Measurements from ENCODE around the gene SIX4. TPM values are rescaled to one million over a fixed set of nuclear protein-coding genes. Genes with fewer than 3 reads are reported as not detected.

The SIX4 gene
- total RNA-seq, 1 donor from 2014 or later = 4.4 TPM

DNA sequence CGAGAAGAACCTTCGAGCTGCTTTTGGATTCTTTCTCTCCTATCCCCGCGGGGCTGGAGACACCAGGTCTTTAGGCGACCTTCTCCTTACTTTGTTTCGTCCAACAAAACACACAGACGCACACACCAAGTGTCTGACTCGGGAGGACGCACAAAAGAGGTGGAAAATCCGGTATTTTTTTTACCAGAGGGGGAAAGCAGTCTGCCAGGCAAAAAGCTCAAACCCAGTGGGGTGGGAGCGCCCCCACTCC is 2.1 kb downstream of the SIX4 start:
- DNase-seq = no peak

DNA sequence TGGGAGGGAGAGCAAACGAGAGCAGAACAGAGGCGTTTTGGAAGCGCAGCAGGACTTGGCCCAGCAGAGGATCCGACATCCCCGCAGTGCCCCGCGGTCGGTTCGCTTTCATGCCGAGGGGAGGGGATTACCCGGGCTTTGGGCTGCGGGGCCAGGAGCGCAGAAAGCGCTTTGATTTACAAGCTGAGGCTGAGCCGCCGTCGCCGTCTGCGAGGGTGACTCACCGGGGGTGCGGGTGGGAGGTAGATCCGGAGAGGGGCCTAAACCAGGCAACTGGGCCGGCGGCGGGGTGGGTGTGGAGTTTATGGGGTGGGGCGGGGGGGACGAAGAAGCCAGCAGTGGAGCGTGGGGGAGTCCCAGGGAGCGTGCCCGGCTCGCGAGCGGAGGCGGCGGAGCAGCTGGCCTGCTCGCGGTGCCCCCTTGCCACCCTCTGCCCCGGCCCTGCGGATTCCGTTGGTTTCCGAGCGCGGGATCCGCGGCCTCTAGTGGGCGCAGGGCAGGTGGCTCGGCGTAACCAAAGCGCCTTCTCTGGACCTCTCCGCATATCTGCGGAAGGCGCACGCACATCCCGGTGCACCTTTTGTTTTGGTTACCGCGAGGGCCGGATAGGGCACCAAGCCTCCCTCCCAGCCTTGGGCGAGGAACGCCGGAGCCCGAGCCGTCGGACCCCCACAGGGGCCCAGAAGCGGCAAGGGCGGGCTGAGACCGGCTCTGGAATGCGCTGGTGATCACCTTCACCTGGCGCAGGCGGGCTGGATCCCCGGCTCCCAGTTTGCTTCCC is 2.6 kb downstream of the SIX4 start:
- DNase-seq = no peak

DNA sequence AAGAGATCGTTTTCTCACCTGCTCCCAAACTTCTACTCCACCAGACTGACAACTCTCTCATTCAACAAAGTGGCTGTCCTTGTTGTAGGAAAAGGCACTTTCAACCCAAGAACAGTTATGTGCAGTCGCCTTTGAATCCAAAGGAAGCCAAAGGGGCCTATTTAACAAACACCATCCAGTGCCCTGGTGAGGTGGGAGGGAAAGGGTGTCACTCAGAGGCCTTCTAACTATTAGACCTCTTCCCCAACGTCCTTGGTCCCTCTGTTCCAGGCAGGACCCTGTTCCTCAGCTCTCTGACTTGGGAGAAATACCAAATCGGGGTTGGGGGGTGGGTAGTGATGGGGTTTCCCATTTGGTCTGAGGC is 3.2 kb downstream of the SIX4 start:
- DNase-seq = no peak

DNA sequence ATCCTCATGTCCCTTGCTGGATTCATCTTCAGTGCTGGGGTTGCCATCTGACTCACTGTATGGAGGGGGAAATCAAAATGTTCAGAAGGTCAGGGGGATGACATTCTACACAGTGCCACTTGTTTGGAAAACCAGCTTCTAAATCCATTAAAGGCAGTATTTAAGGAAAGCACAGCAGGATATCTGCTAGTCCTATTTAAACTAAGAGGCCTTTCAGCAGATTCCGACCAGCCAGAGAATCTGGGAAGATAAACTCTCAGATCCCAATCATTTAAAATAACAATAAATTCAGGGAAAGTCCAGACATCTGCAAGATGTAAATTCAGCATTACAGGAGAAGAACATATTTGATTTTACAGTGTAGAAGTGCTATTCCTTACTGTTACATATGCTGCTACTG is 3.8 kb downstream of the SIX4 start:
- no peak for DNase-seq

DNA sequence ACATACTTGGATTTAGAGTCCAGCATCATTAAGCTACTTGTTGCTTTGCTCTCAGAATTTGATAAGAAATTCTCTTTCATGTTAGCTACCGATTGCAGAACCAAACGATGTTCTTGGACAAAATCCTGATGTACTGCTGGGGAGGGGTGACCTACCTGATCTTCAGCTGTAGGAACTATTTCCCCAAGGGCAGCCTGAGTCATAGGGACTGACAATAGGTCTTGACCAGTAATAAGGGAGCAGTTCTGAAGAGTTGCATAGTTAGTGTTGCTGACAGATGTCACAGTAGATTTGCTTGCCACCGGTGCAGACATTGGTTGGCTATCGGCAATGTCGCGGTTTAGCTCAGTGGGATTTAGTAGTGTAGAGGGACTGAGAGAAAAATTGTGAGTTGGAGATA is 10.6 kb downstream of the SIX4 start:
- DNase-seq = no peak

DNA sequence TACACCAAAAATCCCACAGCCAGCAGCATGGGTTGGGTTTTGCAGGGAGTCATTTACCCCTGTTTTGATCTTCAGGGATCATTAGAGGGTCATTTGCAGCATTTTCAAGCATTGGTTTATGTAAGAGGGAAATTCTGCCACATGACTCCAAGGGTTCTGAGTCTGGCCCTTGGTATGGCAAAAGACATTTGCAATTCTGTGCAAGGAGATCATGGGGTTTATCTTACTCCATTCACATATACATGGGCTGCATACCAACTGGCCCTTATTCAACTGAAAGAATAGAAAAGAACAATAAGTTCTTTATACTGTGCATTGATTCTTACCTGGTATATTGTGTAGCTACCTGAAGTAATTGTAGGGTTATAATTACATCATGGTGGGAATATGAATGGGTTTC is 13.7 kb downstream of the SIX4 start:
- DNase-seq = no peak

DNA sequence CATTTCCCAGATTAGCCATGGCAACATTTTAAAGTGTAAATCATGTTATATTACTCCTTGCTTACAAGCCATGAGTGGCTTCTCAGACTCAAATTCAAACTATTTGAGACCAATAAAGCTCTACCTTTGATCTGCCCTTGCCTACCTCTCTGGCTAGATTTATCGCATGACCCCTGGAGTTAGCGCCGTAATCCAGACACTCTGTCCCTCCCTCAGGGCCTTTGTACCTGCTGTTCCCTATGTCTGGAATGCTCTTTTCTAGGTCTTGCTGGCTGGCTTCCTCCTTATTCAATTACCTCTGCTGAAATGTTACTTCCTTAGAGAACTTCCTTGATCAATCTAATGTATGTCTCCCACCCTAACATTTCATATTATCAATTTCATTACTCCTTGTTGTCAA is 16.3 kb downstream of the SIX4 start:
- no peak for DNase-seq

DNA sequence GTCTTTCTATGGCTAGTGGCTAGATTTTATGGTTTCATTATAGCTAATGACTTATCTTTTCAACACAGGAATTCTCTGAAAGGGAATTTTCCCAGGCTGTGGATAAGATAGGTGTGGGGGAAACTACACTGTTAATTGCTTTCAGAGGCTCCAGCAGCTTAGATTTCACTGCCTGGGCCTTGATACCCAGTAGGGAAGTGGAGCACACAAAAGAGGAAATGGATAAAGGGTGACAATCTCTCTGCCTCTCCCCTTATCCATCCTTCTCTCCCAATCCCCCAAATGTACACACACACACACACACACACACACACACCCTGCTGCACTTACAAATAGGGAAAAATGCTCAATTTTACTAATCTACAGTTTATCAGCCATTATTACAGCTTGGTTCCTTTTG is 19.1 kb downstream of the SIX4 start:
- no peak for DNase-seq

DNA sequence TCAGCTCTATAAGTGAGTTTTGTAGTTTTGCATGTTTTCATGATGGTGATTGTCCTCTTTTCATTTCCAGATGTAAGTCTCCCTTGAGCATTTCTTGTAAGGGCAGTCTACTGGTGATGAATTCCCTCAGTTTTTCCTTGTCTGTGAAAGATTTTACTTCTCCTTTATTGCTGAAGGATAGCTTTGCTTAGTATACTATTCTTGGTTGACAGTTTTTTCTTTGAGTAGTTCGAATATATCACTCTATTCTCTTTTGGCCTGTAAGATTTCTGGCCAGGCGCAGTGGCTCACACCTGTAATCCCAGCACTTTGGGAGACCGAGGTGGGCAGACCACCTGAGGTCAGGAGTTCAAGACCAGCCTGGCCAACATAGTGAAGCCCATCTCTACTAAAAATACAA is 23.6 kb downstream of the SIX4 start:
- DNase-seq = no peak

DNA sequence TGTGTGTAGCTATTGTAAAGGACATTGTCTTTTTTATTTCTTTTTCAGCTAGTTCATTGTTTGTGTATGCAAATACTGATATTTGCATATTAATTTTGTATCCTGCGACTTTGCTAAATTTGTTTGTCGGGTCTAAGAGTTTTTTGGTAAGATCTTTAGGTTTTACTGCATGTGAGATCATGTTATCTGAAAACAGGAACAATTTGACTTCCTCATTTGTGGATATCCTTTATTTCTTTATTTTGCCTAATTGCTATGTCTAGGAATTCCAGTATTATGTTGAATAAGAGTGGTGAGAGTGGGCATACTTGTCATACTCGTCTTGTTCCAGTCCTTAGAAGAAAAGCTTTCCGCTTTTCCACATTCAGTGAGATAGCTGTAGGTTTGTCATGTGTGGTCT is 28.8 kb downstream of the SIX4 start:
- DNase-seq = no peak

DNA sequence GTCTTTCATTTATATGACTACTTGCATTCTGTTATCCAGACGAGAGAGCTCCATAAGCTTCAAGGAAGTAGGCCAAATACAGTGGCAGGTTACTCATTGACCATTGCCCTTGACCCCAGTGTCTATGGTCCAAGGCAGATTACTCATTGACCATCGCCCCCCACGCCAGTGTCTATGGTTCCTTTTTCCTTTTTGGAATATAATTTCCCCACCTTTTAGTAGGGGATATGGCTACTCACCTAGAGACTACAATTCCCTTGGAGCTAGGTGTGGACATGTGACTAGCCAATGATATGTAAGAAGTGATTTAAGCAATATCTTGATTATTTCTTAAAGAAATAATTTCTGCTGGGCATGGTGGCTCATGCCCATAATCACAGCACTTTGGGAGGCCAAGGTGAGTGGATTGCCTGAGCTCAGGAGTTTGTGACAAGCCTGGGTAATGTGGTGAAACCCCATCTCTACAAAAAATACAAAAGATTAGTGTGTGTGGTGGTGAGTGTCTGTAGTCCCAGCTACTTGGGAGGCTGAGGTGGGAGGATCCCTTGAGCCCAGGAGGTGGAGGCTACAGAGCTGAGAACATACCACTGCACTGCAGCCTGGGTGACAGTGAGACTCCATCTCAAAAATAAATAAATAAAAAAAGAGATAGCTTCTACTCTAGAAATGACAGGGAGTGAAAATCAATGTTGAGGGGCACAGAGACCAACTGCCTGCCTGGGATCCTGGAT is 32.6 kb downstream of the SIX4 start:
- no peak for DNase-seq

DNA sequence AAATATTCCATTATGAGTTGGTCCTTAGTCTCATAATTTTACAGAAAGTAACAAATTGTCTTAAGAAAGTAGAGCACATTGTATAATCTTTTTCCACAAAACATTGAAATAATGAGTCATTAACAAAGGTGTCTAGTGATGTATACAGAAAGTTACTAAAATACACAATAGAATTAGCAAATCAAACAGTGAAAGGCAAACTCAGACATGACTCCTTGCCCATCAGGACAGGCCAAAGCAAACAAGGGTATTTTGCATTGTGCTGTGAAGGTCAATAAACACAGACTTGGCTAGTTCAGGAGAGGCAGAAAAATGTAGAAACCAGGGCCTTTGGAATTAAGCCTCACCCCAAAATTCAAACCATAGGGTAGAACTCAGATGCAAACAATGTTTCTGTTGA is 37.3 kb downstream of the SIX4 start:
- no peak for DNase-seq

DNA sequence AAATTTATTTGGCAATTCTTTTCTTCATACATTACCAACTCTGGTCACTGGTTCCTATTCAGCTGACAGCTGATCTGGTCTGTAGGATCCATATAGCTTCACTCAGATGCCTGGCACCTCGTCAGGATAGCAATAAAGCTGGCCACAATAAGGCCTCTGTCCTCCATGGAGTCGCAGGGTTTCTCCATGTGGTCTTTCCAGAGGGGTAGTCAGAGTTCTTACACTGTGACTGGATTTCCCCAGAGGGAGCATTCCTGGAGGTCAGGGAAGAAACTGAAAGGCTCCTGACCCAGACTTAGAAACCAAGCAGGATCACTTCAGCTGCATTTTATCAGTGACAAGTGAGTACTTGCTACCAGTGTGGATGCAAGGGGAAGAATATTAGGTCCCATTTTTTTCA is 39.9 kb downstream of the SIX4 start:
- DNase-seq = no peak

DNA sequence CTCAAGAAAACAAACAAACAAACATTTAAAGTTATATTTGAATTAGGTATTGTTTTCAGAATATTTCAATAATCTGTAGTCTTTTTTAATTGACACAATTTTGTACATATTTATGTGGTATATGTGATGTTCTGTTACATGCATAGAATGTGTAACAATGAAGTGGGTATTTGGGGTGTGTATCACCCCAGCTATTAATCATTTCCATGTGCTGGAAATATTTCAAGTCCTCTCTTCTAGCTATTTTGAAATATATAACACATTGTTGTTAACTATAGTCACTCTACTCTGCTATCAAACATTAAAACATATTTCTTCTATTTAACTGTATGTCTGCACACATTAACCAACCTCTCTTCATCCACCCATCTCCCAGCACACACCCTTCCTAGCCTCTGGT is 42.9 kb downstream of the SIX4 start:
- no peak for DNase-seq

DNA sequence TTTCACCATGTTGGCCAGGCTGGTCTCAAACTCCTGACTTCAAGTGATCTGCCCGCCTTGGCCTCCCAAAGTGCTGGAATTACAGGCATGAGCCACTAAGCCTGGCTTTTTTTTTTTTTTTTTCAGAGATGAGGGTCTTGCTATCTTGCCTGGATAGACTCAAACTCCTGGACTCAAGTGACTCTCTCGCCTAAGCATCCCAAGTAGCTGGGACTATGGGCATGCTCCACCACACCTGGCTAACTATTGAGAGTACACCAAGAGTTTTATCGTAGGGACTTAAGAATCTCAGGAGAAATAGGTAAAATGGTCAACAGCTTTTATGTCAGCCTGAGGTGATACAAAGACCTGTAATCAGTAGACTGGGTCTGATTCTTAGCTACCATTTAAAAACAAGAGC is 43.6 kb downstream of the SIX4 start:
- DNase-seq = no peak

DNA sequence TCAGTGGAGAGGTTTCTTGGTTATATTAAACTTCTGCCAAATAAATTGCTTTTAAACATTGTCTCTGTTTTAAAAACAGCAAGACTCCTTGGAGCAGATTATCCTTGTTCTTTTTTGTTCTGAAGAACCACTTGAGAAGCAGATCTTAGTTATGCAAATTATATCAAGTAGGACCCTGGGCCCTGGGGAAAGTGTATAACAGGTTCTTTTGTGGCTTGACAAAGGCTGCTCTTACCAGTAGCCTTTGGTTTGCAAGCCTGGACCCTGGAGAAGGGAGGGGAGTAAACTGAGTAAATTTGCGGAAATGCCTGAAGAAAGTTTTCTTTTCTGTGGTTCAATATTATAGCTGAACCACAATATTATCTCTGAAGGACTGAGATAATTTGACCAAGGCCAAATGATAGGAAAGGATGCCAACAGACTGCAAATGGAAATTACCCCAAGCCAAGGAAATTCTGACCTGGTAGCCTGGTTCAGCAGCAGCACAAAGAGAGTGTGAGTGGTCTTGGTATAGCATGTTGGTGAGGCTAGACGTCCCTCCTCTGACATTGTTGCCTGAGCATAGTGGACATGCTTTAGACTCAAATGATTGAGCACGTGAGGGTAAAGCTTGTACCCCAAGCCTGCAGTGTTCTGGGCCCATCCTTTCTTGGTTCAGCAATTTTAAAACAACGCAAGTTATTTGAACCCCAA is 44.4 kb downstream of the SIX4 start:
- DNase-seq = no peak

DNA sequence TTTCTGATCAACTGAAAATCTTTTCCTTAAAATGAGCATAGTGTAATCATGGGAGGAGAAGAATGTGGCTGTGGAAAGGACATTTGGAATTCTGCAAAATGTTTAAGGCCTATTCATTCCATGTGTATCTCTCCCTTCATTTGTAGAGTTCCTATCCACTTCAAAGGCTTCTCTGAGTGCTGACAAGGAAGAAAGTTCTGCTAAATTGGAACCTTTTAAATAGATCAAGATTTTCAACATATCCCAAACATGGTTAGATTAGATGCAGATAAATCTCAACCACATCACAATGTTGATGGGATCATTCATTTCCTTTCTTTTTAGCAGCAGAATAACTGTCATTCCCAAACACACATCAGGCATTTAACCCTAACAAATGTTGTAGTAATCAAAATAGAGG is 46.5 kb downstream of the SIX4 start:
- DNase-seq = no peak

DNA sequence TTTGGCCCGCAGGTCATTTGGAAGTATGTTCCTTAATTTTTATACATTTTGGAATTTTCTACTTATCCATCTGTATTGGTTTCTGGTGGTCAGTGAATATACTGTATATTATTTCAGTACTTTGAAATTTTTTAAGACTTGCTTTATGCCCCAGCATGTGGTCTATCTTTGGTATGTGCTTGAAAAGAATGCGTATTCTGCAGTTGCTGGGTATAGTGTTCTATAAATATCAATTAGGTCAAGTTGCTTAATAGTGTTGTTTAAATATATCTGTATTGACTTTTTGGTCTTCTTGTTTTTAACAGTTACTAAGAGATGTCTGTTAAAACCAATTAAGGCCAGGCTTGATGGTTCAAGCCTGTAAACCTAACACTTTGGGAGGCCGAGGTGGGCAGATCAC is 53.2 kb downstream of the SIX4 start:
- DNase-seq = no peak

DNA sequence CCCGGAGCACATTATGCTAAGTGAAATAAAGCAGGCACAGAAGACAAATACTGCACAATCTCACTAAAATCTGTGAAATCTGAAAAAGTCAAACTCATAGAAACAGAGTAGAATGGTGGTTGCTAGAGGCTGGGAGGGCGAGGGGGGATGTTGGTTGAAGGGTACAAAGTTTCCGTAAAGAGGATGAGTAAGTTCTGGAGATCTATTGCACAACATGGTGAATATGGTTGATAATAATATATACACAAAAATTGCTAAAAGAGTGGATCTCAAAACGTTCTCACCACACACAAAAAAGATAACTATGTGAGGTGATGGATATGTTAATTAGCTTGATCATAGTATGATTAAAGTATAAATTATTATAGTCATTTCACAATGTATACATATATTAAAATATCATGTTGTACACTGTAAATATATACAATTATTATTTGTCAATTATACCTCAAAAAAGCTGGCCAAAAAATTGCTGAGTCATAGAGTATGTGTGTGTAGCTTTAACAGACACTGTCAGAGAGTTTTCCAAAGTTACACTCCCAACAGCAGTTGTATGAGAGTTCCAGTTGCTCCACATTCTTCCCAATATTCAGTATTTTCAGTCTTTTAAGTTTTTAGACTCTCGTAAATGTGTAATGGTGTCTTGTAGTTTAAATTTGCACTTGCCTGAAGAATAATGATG is 55.6 kb downstream of the SIX4 start:
- no peak for DNase-seq

DNA sequence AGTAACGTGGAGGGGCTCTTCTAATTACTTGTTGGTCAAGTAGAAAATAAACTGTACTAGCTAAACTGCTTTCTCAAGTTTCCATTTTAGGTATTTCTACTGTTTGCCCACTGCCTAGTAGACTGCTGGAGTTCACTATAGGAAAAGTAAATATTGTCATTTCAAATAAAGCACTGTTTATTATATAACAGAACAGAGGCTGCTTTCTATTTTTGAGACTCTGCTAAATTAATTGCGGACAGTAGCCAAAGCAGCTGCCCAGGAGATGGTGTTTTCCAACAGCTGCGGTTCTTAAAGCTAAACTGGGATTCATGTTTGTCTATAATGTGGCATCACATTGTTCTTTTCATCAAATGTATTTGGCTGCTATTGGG is 59.0 kb downstream of the SIX4 start:
- DNase-seq = no peak

DNA sequence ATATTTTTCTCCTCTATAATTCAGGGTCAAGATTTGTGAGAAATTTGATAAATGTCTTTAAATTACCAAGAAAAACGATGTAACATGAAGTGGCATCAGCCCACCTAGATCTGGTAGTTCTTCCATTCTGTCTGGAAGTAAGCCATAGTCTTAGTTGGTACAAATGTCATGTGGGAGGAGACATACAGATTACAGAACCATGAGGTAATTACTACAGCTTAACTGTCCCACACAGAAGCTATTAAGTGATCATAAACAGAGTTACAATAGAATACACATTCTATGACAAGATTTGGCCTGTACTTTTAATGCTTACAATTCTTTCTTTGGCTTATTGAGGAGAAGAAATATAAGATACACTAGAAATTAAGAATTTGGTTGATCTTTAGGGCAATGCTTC is 61.2 kb downstream of the SIX4 start:
- no peak for DNase-seq

DNA sequence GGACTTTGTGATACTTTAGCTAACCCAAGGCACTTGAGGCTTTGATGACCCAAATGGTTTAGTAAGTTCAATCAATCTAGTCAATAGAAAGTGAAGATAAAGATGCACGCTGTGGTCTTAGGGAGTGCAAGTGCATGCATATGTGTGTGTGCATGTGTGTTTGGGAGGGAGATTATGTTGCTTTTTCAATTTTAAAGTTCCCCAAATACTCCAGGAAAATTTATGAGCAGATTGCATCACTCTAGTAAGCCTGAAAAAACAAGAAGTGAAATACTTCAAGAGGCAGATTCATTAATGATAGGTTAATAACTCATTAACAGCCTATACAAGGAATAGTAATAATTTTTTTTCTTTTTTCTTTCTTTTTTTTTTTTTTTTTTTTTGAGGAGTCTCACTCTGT is 62.4 kb downstream of the SIX4 start:
- no peak for DNase-seq
